ENCODE measurements around the gene SERPIND1.

DNA sequence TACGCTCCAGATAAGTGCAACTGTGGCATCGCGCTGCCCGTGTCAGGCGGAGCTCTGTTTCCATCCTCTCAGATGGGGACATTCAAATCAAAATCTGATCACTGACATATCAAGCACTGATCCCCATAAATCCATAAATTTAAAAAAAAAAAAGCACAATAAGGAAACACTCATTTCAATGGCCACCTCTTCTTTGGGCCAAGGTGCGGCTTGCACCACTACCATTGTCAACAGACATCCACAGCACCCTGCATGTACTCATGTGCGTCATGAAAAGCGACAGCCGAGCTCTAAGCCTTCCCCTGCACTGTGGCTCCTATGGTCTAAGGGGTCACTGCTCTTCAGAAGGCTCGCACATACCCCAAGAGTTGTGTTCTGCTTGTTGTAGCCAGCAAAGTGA, 26.7 kb upstream of the SERPIND1 start:
- no peak for TF ChIP-seq CTCF (IDR thresholded peaks at IDR 0.05)
- TF ChIP-seq POLR2AphosphoS5 (IDR thresholded peaks at IDR 0.05), result no peak
- TF ChIP-seq POLR2A (IDR thresholded peaks at IDR 0.05; ENCODE audit: low read depth), result no peak
- no peak for TF ChIP-seq EP300 (IDR thresholded peaks at IDR 0.05)

Data from esophagus muscularis mucosa (tissue), 4 donors.